NB4 (cell line): ENCODE results near the gene PIP4K2A.

ENCODE experiments used
- DNase-seq: peaks from one replicate; pipeline ENCODE4 v3.0.0; 2010; ENCODE audit warnings: low read depth
- H3K4me3 ChIP-seq: one replicate; pipeline ENCODE4 v1.5.1; 2011; ENCODE audit warnings: mild to moderate bottlenecking, low read depth, low read length, moderate library complexity
- MAX ChIP-seq: IDR thresholded peaks from 2 replicates; pipeline ENCODE4 v1.6.1; 2011; ENCODE audit warnings: low read depth, low read length
- MYC ChIP-seq: IDR thresholded peaks from 2 replicates; pipeline ENCODE4 v1.6.1; 2011; ENCODE audit warnings: low read depth, low read length
- POLR2A ChIP-seq: IDR thresholded peaks from 2 replicates; pipeline ENCODE4 v1.6.1; 2011; ENCODE audit warnings: mild to moderate bottlenecking; ENCODE audit not compliant: insufficient read length; ENCODE audit errors: extremely low read depth
- TF ChIP-seq, protein P1 (sequence below): IDR thresholded peaks from one replicate; pipeline ENCODE4 v1.5.1; 2012; ENCODE audit warnings: low read depth, low read length

Gene PIP4K2A

GRCh38 chr10:22714479-22715289, at the start of gene PIP4K2A:
Gene PIP4K2A (minus strand): TSS chr10:22714578. CDS start chr10:22714326, 252 bp downstream.
- peak; percentile 35 for TF ChIP-seq POLR2A
- TF ChIP-seq, protein P1, sequence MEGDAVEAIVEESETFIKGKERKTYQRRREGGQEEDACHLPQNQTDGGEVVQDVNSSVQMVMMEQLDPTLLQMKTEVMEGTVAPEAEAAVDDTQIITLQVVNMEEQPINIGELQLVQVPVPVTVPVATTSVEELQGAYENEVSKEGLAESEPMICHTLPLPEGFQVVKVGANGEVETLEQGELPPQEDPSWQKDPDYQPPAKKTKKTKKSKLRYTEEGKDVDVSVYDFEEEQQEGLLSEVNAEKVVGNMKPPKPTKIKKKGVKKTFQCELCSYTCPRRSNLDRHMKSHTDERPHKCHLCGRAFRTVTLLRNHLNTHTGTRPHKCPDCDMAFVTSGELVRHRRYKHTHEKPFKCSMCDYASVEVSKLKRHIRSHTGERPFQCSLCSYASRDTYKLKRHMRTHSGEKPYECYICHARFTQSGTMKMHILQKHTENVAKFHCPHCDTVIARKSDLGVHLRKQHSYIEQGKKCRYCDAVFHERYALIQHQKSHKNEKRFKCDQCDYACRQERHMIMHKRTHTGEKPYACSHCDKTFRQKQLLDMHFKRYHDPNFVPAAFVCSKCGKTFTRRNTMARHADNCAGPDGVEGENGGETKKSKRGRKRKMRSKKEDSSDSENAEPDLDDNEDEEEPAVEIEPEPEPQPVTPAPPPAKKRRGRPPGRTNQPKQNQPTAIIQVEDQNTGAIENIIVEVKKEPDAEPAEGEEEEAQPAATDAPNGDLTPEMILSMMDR = no peak
- no peak for TF ChIP-seq MYC
- TF ChIP-seq MAX = no peak
- peak; percentile 75 for DNase-seq
- H3K4me3 ChIP-seq = peak within 1 kb of the TSS; percentile 73

- TF ChIP-seq, protein P1 = no peak
- TF ChIP-seq MYC = no peak
- no peak for TF ChIP-seq MAX
- TF ChIP-seq POLR2A = no peak
- no peak for DNase-seq
Measured at GRCh38 chr10:22761569-22762220, 47.3 kb upstream of the PIP4K2A start.

GRCh38 chr10:22760025-22760424, 45.6 kb upstream of the PIP4K2A start:
- TF ChIP-seq, protein P1 = no peak
- TF ChIP-seq MAX = no peak
- TF ChIP-seq POLR2A = no peak
- no peak for TF ChIP-seq MYC
- H3K4me3 ChIP-seq = no peak overlapping the region
- no peak for DNase-seq

More at GRCh38 chr10:22761569-22762220, 47.3 kb upstream of the PIP4K2A start:
- no peak overlapping the region for H3K4me3 ChIP-seq

DNA sequence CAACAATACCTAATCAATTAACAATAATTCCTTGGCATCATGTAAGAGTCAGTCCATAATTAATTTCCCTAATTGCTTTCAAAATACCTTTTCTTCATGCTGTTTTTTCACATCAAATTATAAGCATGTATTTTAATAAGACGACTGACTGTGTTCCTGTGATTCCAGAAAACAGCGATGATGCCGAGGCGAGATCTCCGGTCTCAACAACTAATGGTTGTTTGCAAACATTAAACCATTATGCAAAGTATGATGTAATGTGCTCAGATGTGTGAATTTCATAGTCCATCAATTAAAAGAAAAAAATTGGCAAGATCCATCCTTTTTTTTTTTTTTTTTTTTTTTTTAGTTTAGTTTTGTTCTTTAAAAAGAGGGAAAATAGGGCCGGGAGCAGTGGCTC, 44.5 kb upstream of the PIP4K2A start:
- DNase-seq = no peak
- no peak overlapping the region for H3K4me3 ChIP-seq
- TF ChIP-seq MAX = no peak
- no peak for TF ChIP-seq POLR2A
- TF ChIP-seq, protein P1 = no peak
- no peak for TF ChIP-seq MYC

DNA sequence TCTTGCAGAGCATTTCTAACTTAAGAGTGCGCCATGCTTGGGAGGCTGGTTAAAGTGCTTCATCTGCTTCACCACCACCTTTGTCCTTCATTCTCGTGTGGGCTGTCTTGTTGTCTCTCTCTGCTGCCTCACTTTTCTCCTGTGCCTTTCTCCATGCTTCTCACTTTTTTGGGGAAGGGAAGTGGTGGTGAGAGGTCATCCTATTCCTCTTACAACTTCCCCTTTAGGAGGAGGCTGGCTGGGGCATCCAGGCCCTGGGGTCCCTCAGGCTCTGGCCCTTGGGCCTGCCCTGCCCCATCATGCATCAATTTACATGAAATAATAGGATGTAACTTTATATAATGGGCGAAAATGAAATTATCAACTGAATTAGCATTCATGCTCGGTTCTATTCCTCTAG, 39.9 kb upstream of the PIP4K2A start:
- TF ChIP-seq MAX = no peak
- TF ChIP-seq MYC = no peak
- TF ChIP-seq, protein P1 = no peak
- no peak for TF ChIP-seq POLR2A
- H3K4me3 ChIP-seq = no peak overlapping the region
- DNase-seq = no peak
